Body of pancreas (tissue), 4 donors: ENCODE results near the gene PTPRD.

Experiments used
- CTCF ChIP-seq, 7 experiments: fragments of 450-650 bp in 4 of 7; fragments of 200-600 bp in 3 of 7; sonication (generic) in 3 of 7; IDR thresholded peaks; one replicate each; pipeline ENCODE4 v1.5.1; 2016 to 2019; ENCODE audit warnings: antibody characterized with exemption in 7 of 7
- POLR2A ChIP-seq, 3 donors: fragments of 450-650 bp; IDR thresholded peaks; one replicate each; pipeline ENCODE4 v1.6.1; 2016; ENCODE audit warnings: antibody characterized with exemption in 3 of 3, mild to moderate bottlenecking in 2 of 3

GRCh38 chr9:9764821-9765220, 848.0 kb downstream of the PTPRD start:
- TF ChIP-seq CTCF (IDR thresholded peaks at IDR 0.05): no peak
- no peak for TF ChIP-seq POLR2A (IDR thresholded peaks at IDR 0.05)
